Ramos (cell line): Measurements from ENCODE around the gene MIPEP.

Experiments
- in situ Hi-C: fragments of 300-500 bp; cut with MboI; formaldehyde crosslinking; loops from one replicate; pipeline ENCODE4 v1.14.3; 2022; ENCODE audit warnings: low sequenced_read_pairs; ENCODE audit not compliant: unreplicated experiment

MIPEP gene

DNA sequence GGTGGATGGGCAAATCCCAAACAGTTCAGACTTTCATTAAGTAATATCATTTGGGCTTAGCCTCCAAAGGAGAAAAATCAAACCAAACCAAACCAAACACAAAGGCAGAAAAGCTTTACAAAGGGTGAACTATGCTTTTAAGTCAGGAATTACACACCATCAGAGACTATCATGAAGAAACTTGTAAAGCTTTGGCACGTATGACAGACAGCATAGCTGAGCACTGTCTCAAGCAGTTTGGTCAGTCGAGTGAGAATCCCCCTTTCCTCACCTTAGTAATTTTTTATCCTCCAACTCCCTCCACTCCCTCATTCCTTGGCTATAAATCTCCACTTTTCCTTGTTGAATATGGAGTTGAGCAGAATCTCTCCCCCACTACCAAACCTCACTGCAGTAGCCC is 72.1 kb downstream of the MIPEP start:
- in situ Hi-C loops: no loop called here

DNA sequence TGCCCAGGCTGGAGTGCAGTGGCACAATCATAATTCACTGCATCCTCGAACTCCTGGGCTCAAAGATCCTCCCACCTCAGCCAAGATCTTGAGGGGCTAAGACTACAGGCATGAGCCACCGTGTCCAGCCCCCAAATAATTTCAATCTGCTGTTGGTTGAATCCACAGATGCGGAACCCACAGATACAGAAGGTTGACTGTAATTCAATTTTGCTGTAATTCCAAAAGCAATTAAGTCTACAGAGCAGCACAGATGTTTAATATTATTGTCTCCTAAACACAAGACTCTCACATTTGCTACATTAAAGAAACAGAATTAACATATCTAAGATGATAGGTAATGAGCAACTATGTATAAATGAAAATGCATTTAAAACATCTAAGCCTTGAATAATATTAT is 75.6 kb downstream of the MIPEP start:
- in situ Hi-C loops: no loop called here

DNA sequence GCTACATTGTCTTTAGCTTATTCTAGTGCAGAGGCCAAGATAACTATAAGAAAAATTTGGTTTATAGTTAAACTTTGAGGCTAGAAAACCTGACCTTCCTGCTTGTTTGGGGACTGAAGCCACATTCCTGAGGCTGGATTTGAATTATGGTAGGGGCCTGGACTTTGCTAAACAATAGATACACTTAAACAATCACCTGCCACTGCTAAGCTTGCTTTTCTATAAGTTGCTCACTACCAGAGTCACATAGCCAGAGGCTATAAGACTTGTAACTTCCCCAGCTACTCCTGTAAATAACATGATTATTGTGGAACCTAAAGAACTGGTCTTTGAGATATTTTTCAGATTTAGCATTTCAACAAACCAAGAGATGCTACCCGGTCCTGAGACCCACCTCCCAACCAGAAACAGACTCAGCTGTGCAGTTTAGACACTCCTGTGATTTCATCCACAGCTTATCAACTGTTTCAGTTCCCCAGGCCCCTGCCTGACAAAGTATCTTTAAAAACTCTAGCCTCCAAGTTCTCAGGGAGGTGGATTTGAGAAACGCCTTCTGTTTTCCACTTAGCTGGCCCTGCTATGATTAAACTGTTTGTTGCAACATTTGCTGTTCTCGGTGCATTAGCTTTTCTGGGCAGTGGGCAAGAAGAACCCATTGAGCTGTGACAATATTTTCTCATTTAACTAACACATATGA is 77.7 kb downstream of the MIPEP start:
- in situ Hi-C loops: no loop called here

DNA sequence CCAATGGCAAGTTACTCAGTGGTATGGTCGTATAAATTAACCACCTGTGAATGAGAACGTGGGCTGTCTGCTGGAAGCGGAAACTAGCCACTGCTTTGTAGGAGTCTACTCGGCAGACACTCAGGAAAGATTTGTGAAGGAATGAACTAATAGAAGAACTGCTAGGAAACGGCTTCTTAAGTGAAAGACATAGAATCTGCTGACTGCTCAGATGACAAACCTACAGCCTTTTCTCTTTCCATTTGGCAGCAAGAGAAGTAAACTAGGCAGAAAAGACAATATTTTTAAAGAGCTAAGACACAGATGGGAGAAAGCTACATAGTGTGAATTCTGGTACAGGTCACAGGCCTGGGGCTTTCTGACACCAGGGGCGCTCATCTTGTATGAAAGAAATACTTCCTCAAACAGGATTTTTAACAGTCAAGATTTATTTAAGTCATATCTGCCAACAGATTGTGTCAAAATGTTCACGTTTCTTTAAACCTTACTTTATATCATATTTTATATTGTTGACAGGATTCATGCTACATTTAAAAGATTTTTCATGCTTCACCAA is 78.4 kb downstream of the MIPEP start:
- in situ Hi-C loops: no loop called here

DNA sequence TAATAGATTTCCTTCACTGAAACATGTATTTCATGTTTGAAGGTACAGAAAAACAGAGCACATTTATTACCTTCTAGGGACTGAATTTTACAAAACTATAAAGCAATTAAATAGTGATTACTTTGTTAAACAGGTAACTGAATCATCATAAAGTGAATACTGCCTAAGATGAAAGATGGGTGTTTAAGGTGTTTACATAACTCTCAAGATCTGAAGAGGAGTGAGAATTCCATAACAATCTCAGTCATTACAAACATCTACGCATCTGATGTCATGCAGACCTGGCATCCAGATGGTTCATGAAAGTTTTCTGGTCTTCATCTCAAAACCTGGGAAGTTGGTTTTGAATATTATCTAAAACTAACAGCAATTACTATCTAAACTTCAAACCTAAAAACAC is 80.4 kb downstream of the MIPEP start:
- in situ Hi-C loops: no loop called here

DNA sequence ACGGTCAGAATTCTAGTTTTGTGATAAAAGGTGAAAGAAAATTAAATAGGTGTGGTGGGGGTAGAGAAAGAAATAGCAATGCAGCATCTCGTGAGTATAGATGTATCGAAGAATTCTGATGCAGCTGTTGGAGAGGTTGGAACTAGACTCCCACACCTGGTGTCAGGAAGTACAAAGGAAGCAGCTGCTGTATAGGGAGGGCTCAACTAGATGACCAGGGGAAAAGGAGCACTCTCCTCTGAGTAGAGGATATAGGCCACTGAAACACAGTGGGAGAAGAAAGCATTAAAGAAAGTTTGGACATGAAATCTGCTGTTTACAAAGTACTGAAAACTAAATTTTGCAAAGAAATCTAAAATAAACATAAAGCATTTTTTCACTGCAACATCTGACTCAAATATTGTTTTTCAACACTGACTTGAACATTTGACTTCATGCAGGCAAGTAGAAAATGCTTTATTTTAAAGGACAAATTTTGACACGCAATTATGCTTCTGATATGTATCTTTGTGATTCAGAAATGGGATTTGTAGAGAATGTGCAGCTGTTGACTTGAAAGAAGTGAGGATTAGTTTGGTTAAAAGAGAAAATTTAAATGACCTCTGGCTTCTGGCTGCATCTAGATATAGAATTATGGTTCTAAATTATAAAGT is 82.2 kb downstream of the MIPEP start:
- in situ Hi-C loops: no loop called here

DNA sequence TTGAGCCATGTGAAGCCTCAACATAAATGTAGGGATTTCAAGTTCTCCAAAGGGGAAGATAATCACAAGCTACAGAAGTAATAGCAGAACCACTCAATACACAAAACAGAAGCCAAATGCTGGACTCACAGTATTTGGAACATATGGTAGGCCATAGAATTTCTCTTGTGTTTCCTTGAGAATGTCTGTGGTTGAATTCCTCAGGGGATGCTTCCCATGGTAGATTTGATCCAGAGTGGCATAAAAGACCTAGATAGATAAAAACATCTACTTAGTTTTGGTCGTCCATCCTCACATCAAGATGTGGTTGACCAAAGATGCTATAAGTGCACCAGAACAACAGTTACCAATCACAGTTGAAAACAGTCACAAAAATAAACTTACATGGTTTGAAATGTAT is 83.4 kb downstream of the MIPEP start:
- in situ Hi-C loops: no loop called here

GRCh38 chr13:23805122-23805521 is 84.1 kb downstream of the MIPEP start:
- in situ Hi-C loops: no loop called here

GRCh38 chr13:23804166-23804565 is 85.0 kb downstream of the MIPEP start:
- in situ Hi-C loops: no loop called here

GRCh38 chr13:23801141-23801540 is 88.1 kb downstream of the MIPEP start:
- in situ Hi-C loops: no loop called here

DNA sequence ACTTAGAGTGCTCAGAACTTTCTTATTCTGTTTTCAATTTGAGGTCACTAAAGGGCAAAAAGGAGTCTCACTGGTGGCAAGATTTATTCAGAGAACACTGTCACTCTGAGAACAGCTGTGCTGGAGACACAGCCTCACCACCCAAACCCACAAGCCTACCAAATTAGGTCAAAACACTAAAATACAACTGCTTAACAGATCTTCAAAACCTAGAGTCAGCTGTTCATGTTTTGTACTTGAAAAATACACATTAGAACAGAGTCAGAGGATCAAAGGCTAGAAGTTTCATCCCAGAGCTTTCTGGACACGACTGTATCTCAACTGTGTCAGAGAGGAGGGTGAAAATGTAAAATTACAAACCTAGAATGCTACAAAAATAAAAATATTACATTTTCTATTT is 89.3 kb downstream of the MIPEP start:
- in situ Hi-C loops: no loop called here

- in situ Hi-C loops: no loop called here
Measured at GRCh38 chr13:23797276-23797903, 91.8 kb downstream of the MIPEP start.

DNA sequence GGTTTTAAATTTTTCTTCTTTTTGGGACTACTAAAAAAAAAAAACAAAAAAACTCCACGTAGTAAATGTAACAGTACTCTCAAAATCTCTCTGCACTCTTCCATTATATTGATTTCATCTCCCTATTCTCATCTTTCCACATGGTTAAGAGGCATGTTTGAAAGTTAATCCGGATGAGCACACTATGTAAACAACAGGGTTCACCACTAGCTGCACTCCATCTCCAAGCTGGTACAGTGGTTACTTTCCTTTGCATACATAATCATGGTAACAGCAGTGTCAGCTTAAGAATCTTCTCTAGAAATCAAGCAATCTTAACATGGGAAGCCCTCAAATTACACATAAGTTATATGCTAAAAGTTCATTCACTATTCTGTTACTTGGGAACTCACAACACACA is 92.6 kb downstream of the MIPEP start:
- in situ Hi-C loops: no loop called here

DNA sequence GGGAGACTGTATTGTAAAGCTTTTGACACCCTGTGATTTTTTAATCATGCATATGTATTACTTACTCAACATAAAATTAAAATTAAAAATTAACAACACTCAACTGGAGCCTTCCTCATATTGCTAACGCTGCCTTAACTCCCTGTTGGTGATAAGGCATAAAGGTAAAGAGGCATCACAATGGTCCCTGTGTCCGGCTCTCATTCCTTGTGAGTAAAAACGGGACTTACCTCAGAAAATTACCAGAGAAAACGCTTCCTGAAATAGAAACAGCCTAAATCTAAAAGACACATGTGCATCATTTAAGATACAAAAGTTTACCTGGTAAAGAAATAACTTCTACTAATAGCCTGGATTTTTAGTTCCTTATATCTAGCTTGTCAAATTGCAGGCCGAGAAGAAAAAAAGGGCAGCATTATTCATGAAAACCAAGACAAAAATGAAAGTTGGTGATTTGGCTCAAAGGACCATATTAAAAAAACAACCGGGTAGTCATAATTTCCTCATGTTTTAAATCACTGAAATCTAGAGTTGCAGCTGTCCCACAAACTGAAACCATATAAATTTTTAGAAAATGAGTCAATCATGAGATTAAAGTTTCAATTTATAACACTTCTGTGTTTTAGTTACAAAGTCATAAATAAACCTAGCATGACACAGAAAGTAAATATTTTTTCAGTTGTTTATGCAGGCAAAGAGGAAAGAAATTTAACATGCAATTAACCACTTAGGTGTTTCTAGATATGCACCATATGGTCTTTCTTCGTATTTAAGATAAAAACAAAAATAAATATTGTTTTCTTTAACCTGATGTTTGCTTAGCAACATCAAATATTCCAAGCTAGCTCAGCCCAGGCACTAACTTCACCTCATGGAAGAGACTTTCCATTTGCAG is 94.7 kb downstream of the MIPEP start:
- in situ Hi-C loops: no loop called here

- in situ Hi-C loops: no loop called here
Measured at GRCh38 chr13:23793711-23794110, 95.5 kb downstream of the MIPEP start.

GRCh38 chr13:23792680-23793079 is 96.5 kb downstream of the MIPEP start:
- in situ Hi-C loops: no loop called here

- in situ Hi-C loops: no loop called here
Measured at GRCh38 chr13:23790577-23791170, 98.5 kb downstream of the MIPEP start.

DNA sequence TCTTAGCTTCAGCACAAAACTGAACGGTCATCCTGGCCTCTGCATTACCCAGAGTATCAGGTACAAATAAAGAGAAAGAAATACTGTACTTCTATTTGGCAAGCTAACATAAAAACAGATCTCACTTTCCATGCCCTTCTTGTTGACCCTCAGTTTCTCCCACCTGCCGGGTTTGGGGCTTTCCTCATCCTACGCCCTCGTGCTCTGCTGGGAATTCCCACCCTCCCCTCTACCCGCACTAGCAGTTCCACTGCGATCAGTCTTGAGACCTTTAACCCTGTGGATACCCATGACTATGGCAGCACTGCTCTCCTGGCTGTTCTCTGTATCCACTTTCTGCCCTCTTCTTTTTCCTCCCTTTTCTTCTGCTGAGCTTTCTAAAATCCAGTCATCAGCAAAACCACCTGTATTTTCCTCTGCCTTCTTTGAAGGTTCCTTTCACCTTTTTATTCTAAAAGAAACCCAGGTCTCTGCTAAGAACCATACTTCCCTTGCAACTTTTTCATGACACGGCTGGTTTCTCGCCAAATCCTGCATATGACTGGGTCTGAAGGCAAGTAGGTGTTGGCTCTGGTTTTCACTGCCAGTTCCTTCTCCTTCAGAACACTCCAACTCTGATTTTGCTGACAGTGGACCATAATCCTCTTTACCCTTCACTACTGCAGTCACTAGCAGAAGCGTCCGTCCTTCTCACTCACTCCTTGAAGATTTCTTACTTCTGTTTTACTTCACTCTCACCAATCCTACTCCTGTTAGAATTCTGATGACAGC is 99.4 kb downstream of the MIPEP start:
- in situ Hi-C loops: no loop called here

- in situ Hi-C loops: no loop called here
Measured at GRCh38 chr13:23788459-23788858, 100.7 kb downstream of the MIPEP start.
